ENCODE results near the gene C2CD4D.

C2CD4D gene

DNA sequence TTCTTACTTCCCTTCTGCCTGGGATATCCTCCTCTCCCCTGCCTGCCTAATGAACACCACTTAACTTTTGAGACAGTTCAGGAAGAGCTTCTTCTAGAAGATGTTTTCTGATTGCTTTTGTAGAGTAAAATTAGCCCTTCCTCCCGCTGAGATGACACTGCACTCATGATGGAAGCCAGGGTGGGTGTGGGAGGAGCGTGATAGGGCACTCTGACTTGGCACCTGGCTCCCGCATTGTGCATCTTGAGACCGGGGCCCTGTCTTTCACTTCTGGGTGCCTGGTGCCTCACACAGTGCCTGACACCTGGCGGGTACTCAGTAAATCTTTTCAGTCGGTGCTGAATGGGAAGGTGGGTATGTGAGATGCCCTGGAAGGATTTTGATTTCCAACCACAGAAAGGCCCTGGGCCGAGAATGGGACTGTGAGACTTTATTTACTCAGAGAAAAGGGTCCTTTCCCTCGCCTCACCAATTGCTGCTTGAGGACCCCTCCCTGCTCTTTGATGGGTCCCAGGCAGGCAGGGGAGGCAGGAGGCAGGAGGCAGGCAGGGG lies 7.1 kb upstream of the C2CD4D start:
- no peak overlapping the region for H3K9ac ChIP-seq (ENCODE audit: low read depth, low read length)
- no peaks in the 10 kb centered on the region for H3K36me3 ChIP-seq (ENCODE audit: insufficient read depth, low read length)
- no peaks in the 10 kb centered on the region for H3K27me3 ChIP-seq (ENCODE audit: insufficient read depth, low read length, poor library complexity)
- H3K9me3 ChIP-seq (ENCODE audit: insufficient read depth, low read length, severe bottlenecking): no peaks in the 10 kb centered on the region
- no peak for TF ChIP-seq EZH2 (IDR thresholded peaks at IDR 0.05; ENCODE audit: borderline replicate concordance, low read depth, low read length, severe bottlenecking)
- no peak for TF ChIP-seq CTCF (IDR thresholded peaks at IDR 0.05; ENCODE audit: borderline replicate concordance, extremely low read depth, low read length, poor library complexity, severe bottlenecking)
- H3K27ac ChIP-seq (ENCODE audit: low read length): no peak overlapping the region
- no peaks in the 10 kb centered on the region for H4K20me1 ChIP-seq (ENCODE audit: insufficient read depth, low read length)
- H3K4me3 ChIP-seq (ENCODE audit: low read depth in 1 of 2, low read length in 2 of 2): no peak overlapping the region
- H2AFZ ChIP-seq (ENCODE audit: low read depth, low read length): no peak overlapping the region
- no peaks in the 10 kb centered on the region for H3K4me1 ChIP-seq (ENCODE audit: insufficient read depth, low read length)
- ATAC-seq (ENCODE audit: insufficient read depth, low read depth): no peak
- no peak overlapping the region for H3K4me2 ChIP-seq (ENCODE audit: insufficient read depth, low read length)
- no peaks in the 10 kb centered on the region for H3K79me2 ChIP-seq (ENCODE audit: insufficient read depth, low read length)
- no peak for DNase-seq

DNA sequence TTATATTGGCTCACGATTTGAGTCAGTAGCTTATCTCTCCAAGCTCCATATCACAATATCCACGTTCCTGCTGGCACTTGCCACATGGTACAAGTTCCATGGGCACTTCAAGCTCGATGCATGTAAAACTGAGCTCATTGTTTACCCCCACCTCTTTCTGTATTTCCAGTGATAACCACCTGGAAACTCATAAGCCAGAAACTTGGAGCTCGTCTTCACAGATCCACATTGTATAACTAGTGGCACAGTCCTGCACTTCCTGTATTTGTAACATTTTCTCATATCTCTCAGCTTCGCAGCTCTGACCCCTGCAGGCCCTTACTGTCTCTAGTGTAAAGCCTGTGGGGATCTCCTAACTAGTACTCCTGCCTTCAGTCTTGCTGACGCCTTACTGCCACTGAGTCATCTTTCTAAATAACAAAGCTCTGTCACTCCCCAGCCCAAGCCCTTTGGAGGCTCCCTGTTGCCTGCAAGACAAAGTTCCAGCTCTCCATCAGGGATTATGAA lies 6.5 kb upstream of the C2CD4D start:
- H3K9me3 ChIP-seq (ENCODE audit: insufficient read depth, low read length, severe bottlenecking): no peaks in the 10 kb centered on the region
- no peaks in the 10 kb centered on the region for H3K79me2 ChIP-seq (ENCODE audit: insufficient read depth, low read length)
- TF ChIP-seq EZH2 (IDR thresholded peaks at IDR 0.05; ENCODE audit: borderline replicate concordance, low read depth, low read length, severe bottlenecking) (no peak), CTCF (IDR thresholded peaks at IDR 0.05; ENCODE audit: borderline replicate concordance, extremely low read depth, low read length, poor library complexity, severe bottlenecking) (no peak)
- no peak overlapping the region for H3K9ac ChIP-seq (ENCODE audit: low read depth, low read length)
- no peaks in the 10 kb centered on the region for H3K36me3 ChIP-seq (ENCODE audit: insufficient read depth, low read length)
- no peak overlapping the region for H3K4me2 ChIP-seq (ENCODE audit: insufficient read depth, low read length)
- no peak overlapping the region for H3K4me3 ChIP-seq (ENCODE audit: low read depth in 1 of 2, low read length in 2 of 2)
- no peaks in the 10 kb centered on the region for H3K27me3 ChIP-seq (ENCODE audit: insufficient read depth, low read length, poor library complexity)
- no peak for ATAC-seq (ENCODE audit: insufficient read depth, low read depth)
- no peaks in the 10 kb centered on the region for H4K20me1 ChIP-seq (ENCODE audit: insufficient read depth, low read length)
- no peak overlapping the region for H3K27ac ChIP-seq (ENCODE audit: low read length)
- H2AFZ ChIP-seq (ENCODE audit: low read depth, low read length): no peak overlapping the region
- DNase-seq: no peak
- H3K4me1 ChIP-seq (ENCODE audit: insufficient read depth, low read length): no peaks in the 10 kb centered on the region

DNA sequence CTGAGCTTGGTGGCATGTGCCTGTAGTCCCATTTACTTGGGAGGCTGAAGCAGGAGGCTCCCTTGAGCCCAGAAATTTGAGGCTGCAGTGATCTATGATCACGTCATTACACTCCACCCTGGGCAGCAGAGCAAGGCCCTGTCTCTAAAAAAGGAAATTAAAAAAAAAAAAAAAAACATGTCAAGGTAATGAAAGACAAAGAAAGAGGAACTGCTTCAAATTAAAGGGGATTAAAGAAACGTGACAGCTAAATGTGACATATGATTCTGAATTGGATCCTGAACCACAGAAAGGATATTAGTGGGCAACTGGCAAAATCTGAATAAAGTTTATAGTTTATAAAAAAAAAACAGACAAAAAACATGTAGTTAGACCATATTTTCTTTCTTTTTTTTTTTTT lies 3.8 kb upstream of the C2CD4D start:
- Histone ChIP-seq H3K4me1 (ENCODE audit: insufficient read depth, low read length) (no peaks in the 10 kb centered on the region), H3K27ac (ENCODE audit: low read length) (no peak overlapping the region), H3K9ac (ENCODE audit: low read depth, low read length) (no peak overlapping the region), H3K9me3 (ENCODE audit: insufficient read depth, low read length, severe bottlenecking) (no peaks in the 10 kb centered on the region), H3K27me3 (ENCODE audit: insufficient read depth, low read length, poor library complexity) (no peaks in the 10 kb centered on the region), H3K4me2 (ENCODE audit: insufficient read depth, low read length) (no peak overlapping the region), H3K79me2 (ENCODE audit: insufficient read depth, low read length) (no peaks in the 10 kb centered on the region), H3K36me3 (ENCODE audit: insufficient read depth, low read length) (no peaks in the 10 kb centered on the region), H4K20me1 (ENCODE audit: insufficient read depth, low read length) (no peaks in the 10 kb centered on the region), H2AFZ (ENCODE audit: low read depth, low read length) (no peak overlapping the region), H3K4me3 (ENCODE audit: low read depth in 1 of 2, low read length in 2 of 2) (no peak overlapping the region)
- ATAC-seq (ENCODE audit: insufficient read depth, low read depth) (no peak), DNase-seq (no peak)
- TF ChIP-seq EZH2 (IDR thresholded peaks at IDR 0.05; ENCODE audit: borderline replicate concordance, low read depth, low read length, severe bottlenecking): no peak
- TF ChIP-seq CTCF (IDR thresholded peaks at IDR 0.05; ENCODE audit: borderline replicate concordance, extremely low read depth, low read length, poor library complexity, severe bottlenecking): no peak

All from DND-41 (cell line).